ENCODE data around the gene WWOX. TPM values are rescaled to one million over a fixed set of nuclear protein-coding genes. Genes with fewer than 3 reads are reported as not detected.

The WWOX gene
- total RNA-seq, 1 donor from 2014 or later: 43.2 TPM

GRCh38 chr16:78375055-78375679, 275.7 kb downstream of the WWOX start:
- H3K4me3 Mint-ChIP-seq (ENCODE audit: low read depth): no peak overlapping the region
- no peak overlapping the region for H3K27ac Mint-ChIP-seq
- DNase-seq (ENCODE audit: low spot score, unreplicated experiment): no peak
- H3K4me1 Mint-ChIP-seq (ENCODE audit: low read depth): no peaks in the 10 kb centered on the region
- H3K36me3 Mint-ChIP-seq (ENCODE audit: insufficient read depth): peaks cover 1% of the 10 kb centered on the region
- no peaks in the 10 kb centered on the region for H3K27me3 Mint-ChIP-seq
- TF ChIP-seq CTCF (IDR thresholded peaks at IDR 0.05; ENCODE audit: unreplicated experiment): no peak
- peaks cover 8% of the 10 kb centered on the region for H3K9me3 Mint-ChIP-seq (ENCODE audit: low read depth)

GRCh38 chr16:78376452-78376851, 277.0 kb downstream of the WWOX start:
- H3K4me1 Mint-ChIP-seq (ENCODE audit: low read depth): no peaks in the 10 kb centered on the region
- H3K4me3 Mint-ChIP-seq (ENCODE audit: low read depth): no peak overlapping the region
- peaks cover 4% of the 10 kb centered on the region for H3K9me3 Mint-ChIP-seq (ENCODE audit: low read depth)
- no peaks in the 10 kb centered on the region for H3K36me3 Mint-ChIP-seq (ENCODE audit: insufficient read depth)
- H3K27ac Mint-ChIP-seq: no peak overlapping the region
- no peaks in the 10 kb centered on the region for H3K27me3 Mint-ChIP-seq
- no peak for TF ChIP-seq CTCF (IDR thresholded peaks at IDR 0.05; ENCODE audit: unreplicated experiment)
- DNase-seq (ENCODE audit: low spot score, unreplicated experiment): no peak

- Mint-ChIP-seq H3K4me1 (ENCODE audit: low read depth) (no peaks in the 10 kb centered on the region), H3K27me3 (no peaks in the 10 kb centered on the region), H3K4me3 (ENCODE audit: low read depth) (no peak overlapping the region), H3K36me3 (ENCODE audit: insufficient read depth) (no peaks in the 10 kb centered on the region), H3K9me3 (ENCODE audit: low read depth) (peaks cover 4% of the 10 kb centered on the region), H3K27ac (no peak overlapping the region)
- TF ChIP-seq CTCF (IDR thresholded peaks at IDR 0.05; ENCODE audit: unreplicated experiment): no peak
- DNase-seq (ENCODE audit: low spot score, unreplicated experiment): no peak
Observed at GRCh38 chr16:78377312-78377711, 277.9 kb downstream of the WWOX start.

GRCh38 chr16:78381060-78381459, 281.6 kb downstream of the WWOX start:
- no peaks in the 10 kb centered on the region for H3K4me1 Mint-ChIP-seq (ENCODE audit: low read depth)
- no peak overlapping the region for H3K27ac Mint-ChIP-seq
- no peaks in the 10 kb centered on the region for H3K36me3 Mint-ChIP-seq (ENCODE audit: insufficient read depth)
- DNase-seq (ENCODE audit: low spot score, unreplicated experiment): no peak
- H3K27me3 Mint-ChIP-seq: no peaks in the 10 kb centered on the region
- TF ChIP-seq CTCF (IDR thresholded peaks at IDR 0.05; ENCODE audit: unreplicated experiment): no peak
- H3K4me3 Mint-ChIP-seq (ENCODE audit: low read depth): no peak overlapping the region
- H3K9me3 Mint-ChIP-seq (ENCODE audit: low read depth): no peaks in the 10 kb centered on the region

- no peak overlapping the region for H3K27ac Mint-ChIP-seq
- no peaks in the 10 kb centered on the region for H3K36me3 Mint-ChIP-seq (ENCODE audit: insufficient read depth)
- no peak for TF ChIP-seq CTCF (IDR thresholded peaks at IDR 0.05; ENCODE audit: unreplicated experiment)
- no peaks in the 10 kb centered on the region for H3K27me3 Mint-ChIP-seq
- H3K4me3 Mint-ChIP-seq (ENCODE audit: low read depth): no peak overlapping the region
- no peaks in the 10 kb centered on the region for H3K4me1 Mint-ChIP-seq (ENCODE audit: low read depth)
- H3K9me3 Mint-ChIP-seq (ENCODE audit: low read depth): no peaks in the 10 kb centered on the region
- no peak for DNase-seq (ENCODE audit: low spot score, unreplicated experiment)
Observed at GRCh38 chr16:78383118-78383517, 283.7 kb downstream of the WWOX start.
